HepG2 (cell line): Measurements from ENCODE around the gene ZNF597. TPM values are rescaled to one million over a fixed set of nuclear protein-coding genes. Genes with fewer than 3 reads are reported as not detected.

Experiments used
- ATM ChIP-seq: fragments of 450-650 bp; IDR thresholded peaks from 2 replicates; pipeline ENCODE4 v1.7.1; 2017; ENCODE audit warnings: mild to moderate bottlenecking, borderline replicate concordance
- CBFB ChIP-seq: sonication (generic); formaldehyde crosslinking; IDR thresholded peaks from 2 replicates; pipeline ENCODE4 v1.4.0; 2020; ENCODE audit warnings: missing genetic modification reagents
- CBX5 ChIP-seq: sonication (generic); formaldehyde crosslinking; IDR thresholded peaks from 2 replicates; pipeline ENCODE4 v1.4.0; 2020; ENCODE audit warnings: missing genetic modification reagents, borderline replicate concordance
- ELF4 ChIP-seq: sonication (generic); formaldehyde crosslinking; IDR thresholded peaks from 2 replicates; pipeline ENCODE4 v1.5.0; 2020; ENCODE audit warnings: missing genetic modification reagents, mild to moderate bottlenecking, moderate library complexity, borderline replicate concordance
- FOXM1 ChIP-seq: sonication (generic); formaldehyde crosslinking; IDR thresholded peaks from 2 replicates; pipeline ENCODE4 v1.5.0; 2020; ENCODE audit warnings: missing genetic modification reagents
- GATA4 ChIP-seq: sonication (generic); IDR thresholded peaks from 2 replicates; pipeline ENCODE4 v1.6.1; 2016; ENCODE audit warnings: antibody characterized with exemption, low read depth, borderline replicate concordance
- GATAD2A ChIP-seq: IDR thresholded peaks from 2 replicates; pipeline ENCODE4 v1.6.1; 2016
- GLI4 ChIP-seq: sonication (generic); formaldehyde crosslinking; IDR thresholded peaks from 2 replicates; pipeline ENCODE4 v1.5.1; 2020; ENCODE audit warnings: missing genetic modification reagents, mild to moderate bottlenecking, moderate library complexity, borderline replicate concordance
- KDM5A ChIP-seq: fragments of 200-600 bp; sonication (generic); IDR thresholded peaks from 2 replicates; pipeline ENCODE4 v1.7.0; 2018; ENCODE audit warnings: antibody characterized with exemption, mild to moderate bottlenecking, low read length, borderline replicate concordance
- KMT2B ChIP-seq: IDR thresholded peaks from 2 replicates; pipeline ENCODE4 v1.6.1; 2016; ENCODE audit warnings: missing genetic modification reagents, missing compliant biosample characterization
- NAIF1 ChIP-seq: sonication (generic); formaldehyde crosslinking; IDR thresholded peaks from 2 replicates; pipeline ENCODE4 v1.5.0; 2020; ENCODE audit warnings: mild to moderate bottlenecking, missing genetic modification reagents, borderline replicate concordance
- PCBP1 ChIP-seq: fragments of 200-400 bp; formaldehyde crosslinking; IDR thresholded peaks from 2 replicates; pipeline ENCODE4 v1.6.1; 2017; ENCODE audit warnings: mild to moderate bottlenecking, low read depth, low read length, borderline replicate concordance
- PITX1 ChIP-seq: sonication (generic); formaldehyde crosslinking; IDR thresholded peaks from 2 replicates; pipeline ENCODE4 v1.5.1; 2020; ENCODE audit warnings: mild to moderate bottlenecking, missing genetic modification reagents
- PREB ChIP-seq: sonication (generic); formaldehyde crosslinking; IDR thresholded peaks from 2 replicates; pipeline ENCODE4 v1.4.0; 2020; ENCODE audit warnings: missing genetic modification reagents
- REPIN1 ChIP-seq: sonication (generic); formaldehyde crosslinking; IDR thresholded peaks from 2 replicates; pipeline ENCODE4 v1.8.0; 2022; ENCODE audit warnings: missing genetic modification reagents, low read depth, mild to moderate bottlenecking, borderline replicate concordance
- SIN3A ChIP-seq: IDR thresholded peaks from 2 replicates; pipeline ENCODE4 v1.6.1; 2011; ENCODE audit warnings: low read depth, mild to moderate bottlenecking, control low read depth, low read length, borderline replicate concordance
- SOX5 ChIP-seq: IDR thresholded peaks from 2 replicates; pipeline ENCODE4 v1.6.1; 2016; ENCODE audit warnings: borderline replicate concordance
- SP2 ChIP-seq: sonication (generic); formaldehyde crosslinking; IDR thresholded peaks from 2 replicates; pipeline ENCODE4 v1.5.1; 2020; ENCODE audit warnings: mild to moderate bottlenecking, missing genetic modification reagents
- TFDP1 ChIP-seq: IDR thresholded peaks from 2 replicates; pipeline ENCODE4 v1.6.1; 2016; ENCODE audit warnings: missing compliant biosample characterization, missing genetic modification reagents, borderline replicate concordance
- THYN1 ChIP-seq: sonication (generic); formaldehyde crosslinking; IDR thresholded peaks from 2 replicates; pipeline ENCODE4 v1.8.1; 2023; ENCODE audit warnings: low read depth, mild to moderate bottlenecking, moderate library complexity, missing genetic modification reagents, borderline replicate concordance
- ZNF414 ChIP-seq: sonication (generic); formaldehyde crosslinking; IDR thresholded peaks from 2 replicates; pipeline ENCODE4 v1.5.0; 2020; ENCODE audit warnings: missing genetic modification reagents
- ZNF441 ChIP-seq: sonication (generic); formaldehyde crosslinking; IDR thresholded peaks from 2 replicates; pipeline ENCODE4 v1.7.0; 2021; ENCODE audit warnings: missing genetic modification reagents, borderline replicate concordance
- ZNF547 ChIP-seq: sonication (generic); formaldehyde crosslinking; IDR thresholded peaks from 2 replicates; pipeline ENCODE4 v1.5.1; 2020; ENCODE audit warnings: mild to moderate bottlenecking, missing genetic modification reagents
- ZNF614 ChIP-seq: IDR thresholded peaks from 2 replicates; pipeline ENCODE4 v1.6.1; 2018; ENCODE audit warnings: missing biosample characterization, missing genetic modification reagents, inconsistent platforms, borderline replicate concordance
- ZNF737 ChIP-seq: sonication (generic); formaldehyde crosslinking; IDR thresholded peaks from 2 replicates; pipeline ENCODE4 v1.5.0; 2020; ENCODE audit warnings: missing genetic modification reagents, mild to moderate bottlenecking, borderline replicate concordance
- ZNF766 ChIP-seq: sonication (generic); formaldehyde crosslinking; IDR thresholded peaks from 2 replicates; pipeline ENCODE4 v1.5.0; 2020; ENCODE audit warnings: missing genetic modification reagents, borderline replicate concordance
- ZSCAN20 ChIP-seq: sonication (generic); formaldehyde crosslinking; IDR thresholded peaks from 2 replicates; pipeline ENCODE4 v1.4.0; 2020; ENCODE audit warnings: missing genetic modification reagents, mild to moderate bottlenecking, borderline replicate concordance
- polyA plus RNA-seq, 8 experiments: library from polyadenylated mRNA; depleted of rRNA in 3 of 8; stranded (reverse) in 7 of 8; unstranded in 1 of 8; fragments of >200 nt; fragmentation: Illumina TruSeq in 4 of 8; extraction: Trizol in 4 of 8; gene quantifications; 2 replicates each; pipeline versions ENCODE4 v1.2.1 to v1.2.3, GENCODE V29; 2011 to 2016; ENCODE audit warnings: low read depth in 4 of 8, missing spikeins in 1 of 8, mixed read lengths in 1 of 8; ENCODE audit not compliant: insufficient read depth in 1 of 8
- total RNA-seq, 5 experiments: library from RNA; depleted of rRNA; stranded (reverse); fragments of >200 nt; fragmentation: Illumina TruSeq; extraction: Trizol; gene quantifications; 2 replicates each; pipeline ENCODE4 v1.2.3, GENCODE V29; 2016; ENCODE audit warnings: low read depth in 1 of 5

Gene ZNF597
- total and polyA plus RNA-seq, 2 of the 13 experiments (the other 11 are each of a cell fraction or from before 2014, with no cell fraction given) = 1.3 to 2.4 TPM

GRCh38 chr16:3400779-3401688 lies 42.3 kb downstream of the ZNF597 start, which contains the start of the genes ZNF174 and ZSCAN32 (continued):
- TF ChIP-seq GATA4 (0 out of 2 replicates have a peak, but pooled peaks have one; percentile 56), FOXM1 (CRISPR knock-in tag) (no peak; the same call in 1 of the 2 replicates), ZNF737 (CRISPR knock-in tag) (0 out of 2 replicates have a peak, but pooled peaks have one; percentile 44), PCBP1 (peak; percentile 89; the same call in 1 of the 2 replicates), PITX1 (CRISPR knock-in tag) (peak; percentile 89), ZNF614 (peak; percentile 58), THYN1 (CRISPR knock-in tag) (no peak), KMT2B (CRISPR knock-in tag) (peak; percentile 94), GLI4 (CRISPR knock-in tag) (no peak; the same call in 1 of the 2 replicates), ZNF441 (CRISPR knock-in tag) (peak; percentile 67; the same call in 1 of the 2 replicates), SOX5 (CRISPR knock-in tag) (peak; percentile 29; the same call in 1 of the 2 replicates), SP2 (CRISPR knock-in tag) (peak; percentile 99), ZNF547 (CRISPR knock-in tag) (peak; percentile 94), ZNF766 (peak; percentile 37; the same call in 1 of the 2 replicates), GATAD2A (CRISPR knock-in tag) (peak; percentile 13; the same call in 1 of the 2 replicates), CBX5 (peak; percentile 56; the same call in 1 of the 2 replicates), PREB (CRISPR knock-in tag) (peak; percentile 60; the same call in 1 of the 2 replicates), ZNF414 (CRISPR knock-in tag) (0 out of 2 replicates have a peak, but pooled peaks have one; percentile 65), ELF4 (CRISPR knock-in tag) (peak; percentile 78), NAIF1 (CRISPR knock-in tag) (peak; percentile 89; the same call in 1 of the 2 replicates), TFDP1 (CRISPR knock-in tag) (peak; percentile 51; the same call in 1 of the 2 replicates), CBFB (0 out of 2 replicates have a peak, but pooled peaks have one; percentile 72), ATM (no peak), SIN3A (peak; percentile 82; the same call in 1 of the 2 replicates), KDM5A (peak; percentile 49; the same call in 1 of the 2 replicates), ZSCAN20 (CRISPR knock-in tag) (peak; percentile 9; the same call in 1 of the 2 replicates), REPIN1 (CRISPR knock-in tag) (peak; percentile 86)
